H1 (cell line): ENCODE results near the gene FIZ1. TPM values are rescaled to one million over a fixed set of nuclear protein-coding genes. Genes with fewer than 3 reads are reported as not detected.

Experiments
- CTCF ChIA-PET: fragments of 300-600 bp; sonication (Branson Sonifier 250); formaldehyde crosslinking; loops from one replicate; lab custom pipeline; 2021; ENCODE audit not compliant: partially characterized antibody; lab: Charles Lee
- POLR2A ChIA-PET: fragments of 300-600 bp; sonication (Branson Sonifier 250); formaldehyde crosslinking; loops from one replicate; lab custom pipeline; 2021; ENCODE audit warnings: inconsistent platforms; ENCODE audit not compliant: partially characterized antibody; lab: Charles Lee
- DNase-seq, 2 experiments: peaks; one replicate each; pipeline versions ENCODE4 v3.0.0 to v3.0.0-alpha.2; 2010 to 2022; ENCODE audit warnings: low spot score in 2 of 2, low read depth in 1 of 2, mixed read lengths in 1 of 2
- FAIRE-seq: peaks from 2 replicates; lab custom pipeline; 2011; peaks lifted over from hg19 to GRCh38; lab: Jason Lieb, UNC
- H2AFZ ChIP-seq: 2 replicates; pipeline ENCODE4 v1.8.1; 2012; ENCODE audit warnings: low read length, inconsistent platforms
- H2AK5ac ChIP-seq: 2 replicates; pipeline ENCODE4 v1.6.1; 2013; ENCODE audit warnings: low read depth, low read length
- H2BK120ac ChIP-seq: replicated peaks from 2 replicates; pipeline ENCODE3; 2013; ENCODE audit warnings: low read depth, low read length, inconsistent platforms
- H2BK12ac ChIP-seq: 2 replicates; pipeline ENCODE4 v1.6.1; 2013; ENCODE audit warnings: low read depth, low read length
- H2BK15ac ChIP-seq: 2 replicates; pipeline ENCODE4 v1.6.1; 2013; ENCODE audit warnings: low read length
- H2BK20ac ChIP-seq: 2 replicates; pipeline ENCODE4 v1.6.1; 2013; ENCODE audit warnings: low read length
- H2BK5ac ChIP-seq: 2 replicates; pipeline ENCODE4 v1.6.1; 2013; ENCODE audit warnings: low read depth, low read length
- H3K14ac ChIP-seq: 2 replicates; pipeline ENCODE4 v1.6.1; 2013; ENCODE audit warnings: inconsistent platforms; ENCODE audit not compliant: insufficient read length
- H3K18ac ChIP-seq: 2 replicates; pipeline ENCODE4 v1.6.1; 2013; ENCODE audit warnings: low read length; ENCODE audit errors: extremely low read depth
- H3K23ac ChIP-seq: 2 replicates; pipeline ENCODE4 v1.6.1; 2013; ENCODE audit warnings: inconsistent platforms; ENCODE audit not compliant: insufficient read length
- H3K23me2 ChIP-seq: 2 replicates; pipeline ENCODE4 v1.6.1; 2013; ENCODE audit warnings: low read depth, low read length
- H3K27ac ChIP-seq: 2 replicates; pipeline ENCODE4 v1.6.1; 2011; ENCODE audit warnings: low read depth, low read length, inconsistent platforms
- H3K27me3 ChIP-seq, 4 experiments: replicated peaks in 1 of 4; 1 replicate in 1 of 4; 2 replicates in 3 of 4; pipeline versions ENCODE4 v1.6.1 to v1.8.1; 2011 to 2013; ENCODE audit warnings: low read length in 3 of 4, mild to moderate bottlenecking in 3 of 4, inconsistent platforms in 2 of 4, mixed read lengths in 2 of 4, moderate library complexity in 1 of 4; ENCODE audit not compliant: control insufficient read depth in 3 of 4, insufficient read depth in 3 of 4; ENCODE audit errors: extremely low read depth in 1 of 4
- H3K36me3 ChIP-seq, 4 experiments: 2 replicates each; pipeline versions ENCODE4 v1.6.1 to v1.8.1; 2011 to 2013; ENCODE audit warnings: mild to moderate bottlenecking in 4 of 4, low read length in 3 of 4, moderate library complexity in 2 of 4, control low read depth in 1 of 4, inconsistent platforms in 1 of 4; ENCODE audit not compliant: insufficient read depth in 4 of 4, control insufficient read depth in 2 of 4
- H3K4ac ChIP-seq: replicated peaks from 2 replicates; pipeline ENCODE3; 2013; ENCODE audit warnings: low read length, low read depth, mixed read lengths, inconsistent platforms; ENCODE audit not compliant: insufficient read length
- H3K4me1 ChIP-seq, 4 experiments: replicated peaks in 1 of 4; 1 replicate in 1 of 4; 2 replicates in 3 of 4; pipeline versions ENCODE4 v1.6.1 to v1.8.1; 2011 to 2013; ENCODE audit warnings: low read length in 3 of 4, inconsistent platforms in 2 of 4, mixed read lengths in 1 of 4; ENCODE audit not compliant: insufficient read depth in 4 of 4, control insufficient read depth in 3 of 4
- H3K4me2 ChIP-seq, 2 experiments: 2 replicates each; pipeline versions ENCODE4 v1.6.1 to v1.8.1; 2011 to 2013; ENCODE audit warnings: low read depth in 2 of 2, low read length in 2 of 2, control low read depth in 1 of 2, inconsistent platforms in 1 of 2, mild to moderate bottlenecking in 1 of 2; ENCODE audit not compliant: insufficient read depth in 1 of 2
- H3K4me3 ChIP-seq, 4 experiments: fragments of 200-600, 300-600 bp in 1 of 4; sonication (generic), shearing (Covaris generic), sonication (Bioruptor Twin) in 1 of 4; 2 replicates each; pipeline versions ENCODE4 v1.5.1 to v1.8.1; 2011 to 2016; ENCODE audit warnings: low read length in 4 of 4, low read depth in 3 of 4, control low read depth in 2 of 4, inconsistent platforms in 2 of 4, mild to moderate bottlenecking in 2 of 4, mixed read lengths in 1 of 4, moderate library complexity in 1 of 4; ENCODE audit not compliant: insufficient read depth in 2 of 4; ENCODE audit errors: extremely low read depth in 1 of 4
- H3K56ac ChIP-seq: replicated peaks from 2 replicates; pipeline ENCODE3; 2013; ENCODE audit warnings: low read depth, mild to moderate bottlenecking, mixed read lengths, low read length, inconsistent platforms; ENCODE audit not compliant: insufficient read length
- H3K79me1 ChIP-seq: 2 replicates; pipeline ENCODE4 v1.6.1; 2013; ENCODE audit warnings: low read depth, low read length, control low read depth
- H3K79me2 ChIP-seq, 2 experiments: 2 replicates each; pipeline versions ENCODE4 v1.6.1 to v1.8.1; 2012 to 2013; ENCODE audit warnings: low read length in 2 of 2, mild to moderate bottlenecking in 2 of 2, inconsistent platforms in 1 of 2; ENCODE audit not compliant: insufficient read depth in 2 of 2, control insufficient read depth in 1 of 2
- H3K9ac ChIP-seq, 4 experiments: replicated peaks in 1 of 4; 1 replicate in 1 of 4; 2 replicates in 3 of 4; pipeline versions ENCODE4 v1.6.1 to v1.8.1; 2011 to 2013; ENCODE audit warnings: low read depth in 3 of 4, low read length in 3 of 4, control low read depth in 2 of 4, mild to moderate bottlenecking in 2 of 4, moderate library complexity in 2 of 4, inconsistent platforms in 1 of 4; ENCODE audit errors: extremely low read depth in 1 of 4
- H3K9me3 ChIP-seq, 2 experiments: 2 replicates each; pipeline versions ENCODE4 v1.6.1 to v1.8.1; 2012 to 2013; ENCODE audit warnings: mild to moderate bottlenecking in 2 of 2, moderate library complexity in 2 of 2, control low read depth in 1 of 2, inconsistent platforms in 1 of 2, low read depth in 1 of 2, low read length in 1 of 2, mixed read lengths in 1 of 2; ENCODE audit not compliant: insufficient read depth in 2 of 2
- H4K20me1 ChIP-seq, 2 experiments: replicated peaks in 1 of 2; 2 replicates each; pipeline versions ENCODE3 to v1.8.1; 2011 to 2013; ENCODE audit warnings: inconsistent platforms in 2 of 2, low read length in 2 of 2, mild to moderate bottlenecking in 1 of 2; ENCODE audit not compliant: insufficient read depth in 2 of 2, control insufficient read depth in 1 of 2
- H4K5ac ChIP-seq: 2 replicates; pipeline ENCODE4 v1.6.1; 2013; ENCODE audit warnings: low read length, low read depth, mixed read lengths, inconsistent platforms; ENCODE audit not compliant: insufficient read length
- H4K8ac ChIP-seq: 2 replicates; pipeline ENCODE4 v1.8.0; 2013; ENCODE audit warnings: mild to moderate bottlenecking, moderate library complexity, low read length, inconsistent platforms; ENCODE audit not compliant: insufficient read depth; ENCODE audit errors: extremely low read depth
- H4K91ac ChIP-seq: replicated peaks from 2 replicates; pipeline ENCODE3; 2013; ENCODE audit warnings: low read length, mixed read lengths, inconsistent platforms; ENCODE audit not compliant: insufficient read length
- EGR1 ChIP-seq: IDR thresholded peaks from 2 replicates; pipeline ENCODE4 v1.6.1; 2011; ENCODE audit warnings: low read depth, low read length, borderline replicate concordance
- KDM4A ChIP-seq: IDR thresholded peaks from one replicate; pipeline ENCODE4 v1.7.1; 2012; ENCODE audit warnings: low read depth, mild to moderate bottlenecking, moderate library complexity, low read length, inconsistent platforms; ENCODE audit not compliant: severe bottlenecking
- KDM5A ChIP-seq: fragments of 200-600 bp; IDR thresholded peaks from 2 replicates; pipeline ENCODE4 v1.7.1; 2012; ENCODE audit warnings: mild to moderate bottlenecking, low read length, inconsistent platforms, mixed read lengths
- POLR2A ChIP-seq, 2 experiments: IDR thresholded peaks; 1 replicate in 1 of 2; 2 replicates in 1 of 2; pipeline ENCODE4 v1.6.1; 2011; ENCODE audit warnings: low read depth in 2 of 2, low read length in 2 of 2, mild to moderate bottlenecking in 2 of 2; ENCODE audit errors: control extremely low read depth in 1 of 2
- SIN3A ChIP-seq, 2 experiments: IDR thresholded peaks in 1 of 2; conservative IDR thresholded peaks in 1 of 2; 2 replicates each; pipeline ENCODE4 v1.6.1; 2011 to 2012; ENCODE audit warnings: low read length in 2 of 2, improper control_type of control experiment in 1 of 2, low read depth in 1 of 2, mild to moderate bottlenecking in 1 of 2
- SP1 ChIP-seq: IDR thresholded peaks from 2 replicates; pipeline ENCODE4 v1.6.1; 2011; ENCODE audit warnings: low read depth, low read length
- TAF1 ChIP-seq: IDR thresholded peaks from 2 replicates; pipeline ENCODE4 v1.6.1; 2011; ENCODE audit warnings: mild to moderate bottlenecking, low read depth, low read length
- TAF7 ChIP-seq: optimal IDR thresholded peaks from 2 replicates; pipeline ENCODE3; 2011; ENCODE audit warnings: low read depth, mild to moderate bottlenecking, inconsistent platforms, low read length, moderate library complexity, borderline replicate concordance
- TBP ChIP-seq: IDR thresholded peaks from 2 replicates; pipeline ENCODE4 v1.6.1; 2011; ENCODE audit warnings: low read depth, low read length, improper control_type of control experiment
- TCF12 ChIP-seq: IDR thresholded peaks from 2 replicates; pipeline ENCODE4 v1.6.1; 2011; ENCODE audit warnings: low read depth, mild to moderate bottlenecking, low read length
- TEAD4 ChIP-seq: IDR thresholded peaks from 2 replicates; pipeline ENCODE4 v1.6.1; 2012; ENCODE audit warnings: low read depth, low read length, inconsistent platforms, mixed read lengths
- YY1 ChIP-seq: IDR thresholded peaks from 2 replicates; pipeline ENCODE4 v1.6.1; 2011; ENCODE audit warnings: low read depth, mild to moderate bottlenecking, low read length
- WGBS, 2 experiments: shearing (Covaris generic) in 1 of 2; methylation state at CpG; one replicate each; pipeline versions ENCODE4 v1.1.6 to v1.1.7; 2013 to 2015; ENCODE audit warnings: low lambda C conversion rate in 2 of 2, mixed read lengths in 2 of 2, inconsistent platforms in 1 of 2, low coverage in 1 of 2, missing lambda C conversion rate in 1 of 2; ENCODE audit not compliant: insufficient replicate concordance in 2 of 2, insufficient coverage in 1 of 2, insufficient read length in 1 of 2; ENCODE audit errors: extremely low coverage in 1 of 2, missing lambda C conversion rate in 1 of 2; 5-methylcytosine and 5-hydroxymethylcytosine counted together
- polyA plus RNA-seq, 7 experiments: library from polyadenylated mRNA; depleted of rRNA in 3 of 7; stranded (reverse) in 5 of 7; unstranded in 2 of 7; fragments of >200 nt in 5 of 7; fragments of 200-250 nt in 2 of 7; gene quantifications; 1 replicate in 5 of 7; 2 replicates in 1 of 7; 4 replicates in 1 of 7; pipeline versions ENCODE4 v1.2.1 to v1.2.3, GENCODE V29; 2011 to 2013; ENCODE audit warnings: missing spikeins in 2 of 7, mixed read lengths in 2 of 7
- total RNA-seq: library from RNA; stranded (reverse); fragmentation: NEBNext Ultra II Directional; extraction: Animal tissue kit (Norgen Biotek cat#: 25700); gene quantifications from 2 replicates; pipeline ENCODE4 v1.2.1, GENCODE V29; 2021

FIZ1 gene
- total and polyA plus RNA-seq, 2 of the 8 experiments (the other 6 are each of a cell fraction or from before 2014, with no cell fraction given): 9.1 to 18.5 TPM

DNA sequence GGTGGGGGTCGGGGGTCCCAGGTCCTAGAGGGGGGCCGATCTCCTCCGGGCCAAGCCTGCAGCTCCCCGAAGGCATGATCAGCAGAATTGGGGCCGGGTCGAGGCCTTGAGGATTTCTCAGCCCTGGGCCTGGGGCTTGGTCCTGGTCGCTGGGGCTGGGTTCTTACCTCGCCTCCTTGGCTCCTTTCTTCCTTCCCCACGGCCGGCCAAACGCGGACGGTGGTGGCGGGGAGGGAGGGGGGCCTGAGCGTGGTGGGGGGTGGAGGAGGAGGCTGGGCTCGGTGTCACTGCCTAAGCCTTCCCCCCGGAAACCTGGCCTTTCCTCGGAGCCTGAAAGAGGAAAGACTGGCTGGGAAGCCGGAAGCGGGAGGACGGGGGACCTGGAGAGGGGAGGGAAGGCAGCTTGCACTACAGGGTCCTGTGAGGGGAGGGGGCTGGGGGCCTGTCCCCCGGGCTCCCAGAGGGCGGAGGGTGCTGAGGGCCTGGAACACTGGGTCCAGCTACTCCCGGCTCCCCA lies 18.6 kb downstream of the FIZ1 start, which contains the start of gene ZNF579:
Gene ZNF579 (minus strand): TSS at position 221 of the 517 bp plus-strand sequence. CDS start 1,209 bp downstream, outside the sequence.
- no peak within 1 kb of the TSS for H2BK12ac ChIP-seq
- ChIA-PET POLR2A (interaction anchor here (0.6 to 2.7 kb wide), 13 partner anchors 9 to 301 kb away, joined by 3 to 27 read pairs (median 3); partner anchors contain the start of genes FIZ1, HSPBP1 and ZNF865), CTCF (interaction anchor here (1.1 to 1.4 kb wide), 3 partner anchors 24 to 114 kb away, joined by 3 to 4 read pairs (median 3); no protein-coding TSS in a partner anchor)
- H2AK5ac ChIP-seq: peak within 1 kb of the TSS; percentile 75; the same call in 1 of the 2 replicates
- peak within 1 kb of the TSS; percentile 70 to 80 (median 73) for H3K9ac ChIP-seq
- H4K91ac ChIP-seq: peak within 1 kb of the TSS; percentile 85
- no peaks in the 10 kb centered on the region for H3K27me3 ChIP-seq
- H4K8ac ChIP-seq: peak within 1 kb of the TSS; percentile 97
- peak within 1 kb of the TSS; percentile 99 for H3K14ac ChIP-seq
- H2BK5ac ChIP-seq: peak within 1 kb of the TSS; percentile 92; the same call in 1 of the 2 replicates
- peak within 1 kb of the TSS; percentile 81; the same call in 1 of the 2 replicates for H3K27ac ChIP-seq
- H3K4ac ChIP-seq: peak within 1 kb of the TSS; percentile 80
- H2BK120ac ChIP-seq: peak within 1 kb of the TSS; percentile 78
- H3K56ac ChIP-seq: peak within 1 kb of the TSS; percentile 91
- no peaks in the 10 kb centered on the region for H3K9me3 ChIP-seq
- peaks cover 0 to 4% of the 10 kb centered on the region in 2 experiments for H4K20me1 ChIP-seq
- peaks cover 0 to 2% (median 0%) of the 10 kb centered on the region in 4 experiments; a peak in 3 of 7 replicates for H3K4me1 ChIP-seq
- H3K36me3 ChIP-seq: peaks cover 7 to 23% (median 9%) of the 10 kb centered on the region in 4 experiments; a peak in 7 of 8 replicates
- FAIRE-seq (no peak), DNase-seq (peak in 1 of 2 experiments; percentile 90)
- peak within 1 kb of the TSS; percentile 73 to 92 (median 74) for H3K4me3 ChIP-seq
- peak within 1 kb of the TSS; percentile 74 to 99 for H3K4me2 ChIP-seq
- H3K23ac ChIP-seq: no peak within 1 kb of the TSS
- 12% methylated on average over 4 of the region's 24 CpGs; no CpG with 5 or more reads in 1 of the 2 experiments for WGBS, 2 experiments
- H3K23me2 ChIP-seq: peaks cover 9% of the 10 kb centered on the region; the same call in 1 of the 2 replicates
- H4K5ac ChIP-seq: peak within 1 kb of the TSS; percentile 100
- H2BK15ac ChIP-seq: peak within 1 kb of the TSS; percentile 88; the same call in 1 of the 2 replicates
- H2BK20ac ChIP-seq: no peak within 1 kb of the TSS; the same call in 1 of the 2 replicates
- peak within 1 kb of the TSS; percentile 96 for H3K18ac ChIP-seq
- peaks cover 8% of the 10 kb centered on the region; the same call in 1 of the 2 replicates for H3K79me1 ChIP-seq
- H3K79me2 ChIP-seq: peaks cover 5 to 6% of the 10 kb centered on the region in 2 experiments; a peak in 3 of 4 replicates
- H2AFZ ChIP-seq: no peak within 1 kb of the TSS
- TF ChIP-seq TAF1 (peak; percentile 40; the same call in 1 of the 2 replicates), SP1 (0 out of 2 replicates have a peak, but pooled peaks have one; percentile 36), TAF7 (no peak), TCF12 (no peak), YY1 (peak; percentile 47; the same call in 1 of the 2 replicates), TEAD4 (peak; percentile 33; the same call in 1 of the 2 replicates), KDM4A (peak; percentile 39), KDM5A (peak; percentile 53; the same call in 1 of the 2 replicates), EGR1 (peak; percentile 74), POLR2A (IDR thresholded peaks at IDR 0.05; ENCODE audit: control extremely low read depth in 1 of 2, low read depth in 2 of 2, low read length in 2 of 2) (no peak), TBP (peak; percentile 40; the same call in 1 of the 2 replicates), SIN3A (conservative IDR thresholded peaks at IDR 0.05 in 1 of 2, IDR thresholded peaks at IDR 0.05 in 1 of 2; ENCODE audit: low read depth in 1 of 2, low read length in 2 of 2) (peak; percentile 65 to 78; a peak in 2 of 4 replicates)
